ENCODE data around the gene P2RY11. TPM values are rescaled to one million over a fixed set of nuclear protein-coding genes. Genes with fewer than 3 reads are reported as not detected.

Gene P2RY11
- total RNA-seq, 1 donor from 2014 or later, result 4.1 TPM

DNA sequence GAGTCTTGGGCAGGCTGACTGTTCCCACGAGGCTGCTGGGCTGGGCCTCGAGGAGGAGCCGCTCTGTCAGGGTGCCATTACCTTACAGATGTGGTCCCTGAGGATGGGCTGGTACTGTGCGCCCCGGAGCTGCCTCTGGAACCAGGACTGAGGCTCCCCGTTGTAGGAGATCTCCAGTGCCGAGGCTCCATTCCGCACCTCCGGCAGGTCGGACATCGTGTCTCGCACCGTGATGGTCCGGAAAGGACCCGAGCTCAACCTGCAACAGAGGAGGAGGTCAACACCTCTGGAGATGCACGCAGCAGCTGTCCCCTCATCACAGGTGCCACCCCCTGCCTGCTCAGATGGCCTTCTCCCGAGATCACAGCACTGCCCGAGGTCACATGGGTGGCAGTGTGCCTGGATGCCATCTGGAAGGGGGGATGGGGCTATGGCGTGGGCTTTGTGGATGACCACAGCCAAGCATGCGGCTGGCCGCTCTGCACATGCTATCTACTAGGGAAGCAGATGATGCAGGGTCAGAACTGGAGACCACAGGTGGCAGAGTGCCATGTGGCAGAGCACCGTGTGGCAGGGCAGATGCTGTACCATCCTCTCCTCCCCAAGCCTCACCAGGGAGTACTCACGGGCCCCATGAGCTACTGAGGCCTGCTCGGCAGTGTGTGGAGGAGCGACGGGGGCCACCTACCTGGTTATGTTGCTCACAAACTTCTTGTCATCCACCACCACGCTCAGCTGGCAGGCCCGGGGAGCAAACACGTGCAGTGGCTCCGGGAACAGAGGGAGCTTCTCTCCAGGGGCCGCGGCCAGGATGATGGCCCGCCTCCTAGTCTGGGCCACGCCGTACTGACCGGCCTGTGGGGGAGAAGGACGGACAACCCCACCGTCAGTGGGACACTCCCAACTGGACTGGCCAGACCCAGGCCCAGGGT lies 26.5 kb downstream of the P2RY11 start:
- peak; percentile 56 to 67 for DNase-seq (ENCODE audit: low spot score in 2 of 2)
- FAIRE-seq, result no peak

DNA sequence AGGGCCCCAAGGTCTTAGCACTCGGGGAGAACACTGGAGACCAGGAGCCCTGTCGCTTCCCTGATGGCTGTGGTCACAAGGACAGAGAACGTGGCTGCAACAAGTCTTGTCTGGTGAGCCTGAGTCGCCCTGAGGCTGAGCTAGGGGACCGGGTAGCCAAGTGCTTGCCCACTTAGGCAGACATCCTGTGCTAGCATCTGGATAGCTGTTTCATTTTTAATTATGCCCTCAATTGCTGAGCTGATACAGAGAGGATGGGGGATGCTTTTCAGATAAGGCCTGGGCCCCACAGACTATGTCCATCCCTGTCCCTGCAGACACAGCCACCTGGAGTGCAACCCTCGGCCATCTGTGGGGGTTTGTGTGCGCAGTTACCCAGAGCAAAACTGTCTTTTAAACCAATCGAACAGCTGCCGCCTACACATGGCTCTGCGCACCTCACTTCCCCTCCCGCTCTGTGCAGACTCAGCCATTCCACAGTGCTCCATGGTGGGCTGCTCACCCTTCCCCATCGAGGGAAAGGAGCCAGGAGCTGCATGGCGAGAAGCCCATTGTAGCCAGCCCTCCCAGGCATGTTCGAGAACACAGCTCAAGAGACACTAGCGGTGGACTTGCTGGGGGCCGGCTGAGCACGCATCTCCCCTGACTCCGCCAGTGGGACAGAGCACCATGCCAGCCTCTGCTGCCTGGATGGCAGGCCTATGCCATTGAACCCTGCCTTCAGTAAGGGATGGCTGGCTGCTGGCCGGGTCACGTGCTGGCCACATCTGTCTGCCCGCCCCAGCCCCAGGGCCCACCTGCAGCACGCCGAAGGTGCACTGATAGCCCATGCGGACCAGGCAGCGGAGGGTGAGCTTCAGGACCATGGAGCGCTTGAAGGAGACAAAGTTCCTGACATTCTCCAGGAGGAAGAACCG lies 27.6 kb downstream of the P2RY11 start:
- DNase-seq (ENCODE audit: low spot score in 2 of 2), result no peak
- FAIRE-seq, result no peak

DNA sequence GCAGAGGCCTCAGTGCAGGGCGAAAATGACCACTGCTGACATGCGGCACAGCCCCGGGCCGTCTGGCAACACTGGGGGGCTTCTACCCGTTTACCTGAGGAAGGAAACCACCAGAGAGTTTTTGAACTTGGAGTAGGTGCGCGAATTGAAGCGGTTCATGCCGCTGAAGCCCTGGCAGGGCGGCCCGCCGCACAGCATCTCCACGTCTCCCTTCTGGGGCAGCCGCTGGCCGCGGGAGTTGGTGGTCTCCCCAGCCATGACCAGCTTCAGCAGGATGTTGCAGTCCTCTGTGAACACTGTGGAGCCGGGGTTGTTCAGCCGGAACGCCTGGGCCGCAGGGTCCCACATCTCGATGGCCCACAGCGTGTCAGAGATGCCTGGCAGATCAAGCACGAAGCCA lies 28.5 kb downstream of the P2RY11 start:
- FAIRE-seq (no peak), DNase-seq (ENCODE audit: low spot score in 2 of 2) (no peak)

DNA sequence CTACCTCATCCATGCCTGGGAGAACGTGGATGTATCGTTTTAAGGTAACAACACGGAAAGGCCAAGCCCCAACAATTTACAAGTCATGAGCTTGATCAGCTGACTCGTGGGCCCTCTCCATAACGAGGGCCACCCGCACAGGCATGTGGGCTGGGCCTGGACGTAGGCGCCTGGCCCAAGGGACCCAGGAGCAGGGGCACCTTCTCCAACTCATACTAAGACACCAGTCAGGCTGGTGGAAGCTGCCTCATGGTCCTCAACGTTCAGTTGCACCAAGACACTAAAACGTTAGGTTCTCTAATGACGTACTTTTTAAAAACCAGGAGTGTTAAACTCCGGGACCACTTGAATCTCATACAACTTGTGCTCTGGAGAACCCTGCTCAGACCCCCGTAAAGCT lies 30.0 kb downstream of the P2RY11 start:
- FAIRE-seq (no peak), DNase-seq (ENCODE audit: low spot score in 2 of 2) (no peak)

DNA sequence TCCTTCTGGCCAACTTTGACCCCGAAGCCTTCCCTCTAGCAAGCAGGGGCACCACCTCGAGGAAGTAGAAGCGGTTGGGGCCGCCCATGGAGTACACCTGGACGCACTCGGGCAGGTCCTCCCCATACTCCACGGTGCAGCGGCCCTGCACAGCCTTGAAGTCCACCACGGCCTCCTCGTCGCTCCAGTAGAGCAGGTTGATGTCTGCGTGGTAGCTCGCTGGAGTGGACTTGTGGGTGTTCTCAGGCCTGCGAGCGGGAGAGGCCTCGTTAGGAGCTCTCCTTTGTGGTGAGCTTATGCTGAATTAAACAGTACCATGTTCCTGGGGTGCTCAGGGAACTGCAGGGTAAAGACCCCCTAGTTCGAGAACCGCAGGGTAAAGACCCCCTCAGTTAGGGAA lies 30.5 kb downstream of the P2RY11 start:
- no peak for DNase-seq (ENCODE audit: low spot score in 2 of 2)
- no peak for FAIRE-seq

DNA sequence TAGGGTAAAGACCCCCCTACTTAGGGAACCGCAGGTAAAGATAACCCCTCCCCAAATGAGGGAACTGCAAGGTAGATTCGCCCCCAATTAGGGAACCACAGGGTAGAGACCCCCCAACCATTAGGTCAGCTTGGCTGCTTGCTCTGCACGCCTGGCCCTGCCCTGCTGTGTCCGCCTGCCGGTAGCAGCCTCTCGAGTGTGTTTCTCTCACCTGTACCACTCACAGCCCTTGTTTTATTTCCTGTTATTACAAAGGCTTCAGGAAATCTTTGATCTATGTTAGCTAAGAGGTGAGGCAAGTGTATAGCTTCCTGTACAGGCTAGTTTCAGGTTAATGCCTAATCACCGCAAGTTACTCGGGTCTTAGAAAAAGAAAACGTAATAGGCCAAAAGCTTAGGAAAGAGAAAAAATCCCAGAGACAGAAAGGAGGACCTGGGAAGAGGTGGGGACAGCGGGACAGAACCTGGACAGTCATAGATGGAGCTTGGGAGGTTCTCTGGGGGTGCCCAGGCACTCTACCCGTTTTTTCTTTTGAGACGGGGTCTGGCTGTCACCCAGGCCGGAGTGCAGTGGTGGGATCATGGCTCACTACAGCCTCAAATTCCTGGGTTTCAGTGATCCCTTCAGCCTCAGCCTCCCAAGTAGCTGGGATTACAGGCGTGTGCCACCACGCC lies 31.3 kb downstream of the P2RY11 start:
- DNase-seq (ENCODE audit: low spot score in 2 of 2), result no peak
- FAIRE-seq, result no peak

DNA sequence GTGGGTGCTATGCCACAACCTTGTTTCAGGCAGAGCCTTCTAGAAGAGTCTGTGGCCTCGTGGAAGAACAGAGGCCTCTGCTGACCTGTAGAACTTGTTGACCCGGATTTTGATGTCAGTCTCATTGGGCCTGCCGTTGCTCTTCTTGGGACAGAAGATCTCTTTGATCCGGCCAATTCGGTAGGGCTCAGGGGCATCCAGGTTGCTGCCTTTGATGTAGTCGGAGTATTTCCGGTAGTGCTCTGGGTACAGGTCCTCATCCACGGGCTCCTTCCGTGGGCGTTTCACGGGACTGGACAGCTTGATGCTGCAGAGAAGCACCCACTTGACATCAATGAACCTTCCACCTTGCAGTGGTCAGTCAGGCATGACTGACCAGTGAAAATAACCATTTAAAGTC lies 32.2 kb downstream of the P2RY11 start:
- FAIRE-seq (no peak), DNase-seq (ENCODE audit: low spot score in 2 of 2) (no peak)

DNA sequence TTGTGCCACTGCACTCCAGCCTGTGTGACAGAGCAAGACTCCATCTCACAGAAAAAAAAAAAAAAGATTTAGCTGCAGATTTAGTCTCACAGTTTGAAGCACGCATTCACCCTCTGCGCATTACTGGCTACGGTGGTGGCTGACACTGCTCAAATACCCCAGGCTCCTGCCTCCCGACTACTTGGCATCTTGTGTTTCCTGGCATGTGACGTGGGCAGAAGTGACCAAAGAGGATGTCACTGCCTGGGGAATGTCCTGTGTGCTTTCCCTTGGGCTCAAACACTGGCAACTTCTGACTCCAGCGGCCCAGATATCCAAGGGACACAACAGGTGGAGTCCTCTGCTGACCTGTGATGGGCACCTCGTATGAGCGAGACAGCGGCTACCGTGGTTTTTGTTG lies 32.9 kb downstream of the P2RY11 start:
- no peak for DNase-seq (ENCODE audit: low spot score in 2 of 2)
- no peak for FAIRE-seq

DNA sequence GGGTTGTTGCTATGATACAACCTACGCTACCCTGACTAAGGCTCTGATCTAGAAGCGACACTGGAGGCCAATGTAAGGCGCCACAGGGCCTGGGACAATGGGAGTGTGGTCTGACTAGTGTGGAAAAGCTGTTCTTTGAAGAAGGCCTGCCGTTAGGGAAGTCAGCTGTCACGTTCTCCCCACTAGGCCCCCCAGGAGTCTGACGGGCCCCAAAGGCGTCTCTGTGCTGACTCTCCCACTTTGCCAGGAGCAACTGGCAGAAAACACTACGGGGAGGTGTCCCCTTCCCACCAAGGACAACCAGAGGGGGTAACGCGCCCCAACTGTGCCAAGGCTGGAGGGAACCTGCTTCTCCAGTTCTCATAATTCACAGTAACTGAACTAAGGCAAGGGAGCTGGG lies 33.5 kb downstream of the P2RY11 start:
- FAIRE-seq (no peak), DNase-seq (ENCODE audit: low spot score in 2 of 2) (no peak)

DNA sequence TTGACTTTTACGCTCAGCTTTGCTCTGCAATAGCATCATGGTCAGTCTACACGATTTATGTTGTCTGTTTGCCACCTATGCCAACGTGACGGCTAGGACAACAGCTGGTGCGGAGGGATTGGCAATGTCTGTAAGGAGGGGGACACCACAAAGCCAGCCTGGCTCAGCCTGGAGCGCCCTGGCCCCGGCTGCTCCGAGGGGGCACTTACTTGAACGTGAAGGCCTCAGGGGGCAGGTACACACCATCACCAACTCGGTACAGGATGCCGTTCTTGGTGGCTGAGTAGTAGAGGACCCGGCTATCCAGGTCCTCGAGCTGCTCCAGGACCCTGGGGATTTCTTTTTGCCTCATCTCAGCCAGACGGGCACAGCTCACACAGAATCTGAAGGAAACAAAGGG lies 34.6 kb downstream of the P2RY11 start:
- FAIRE-seq (no peak), DNase-seq (ENCODE audit: low spot score in 2 of 2) (no peak)

DNA sequence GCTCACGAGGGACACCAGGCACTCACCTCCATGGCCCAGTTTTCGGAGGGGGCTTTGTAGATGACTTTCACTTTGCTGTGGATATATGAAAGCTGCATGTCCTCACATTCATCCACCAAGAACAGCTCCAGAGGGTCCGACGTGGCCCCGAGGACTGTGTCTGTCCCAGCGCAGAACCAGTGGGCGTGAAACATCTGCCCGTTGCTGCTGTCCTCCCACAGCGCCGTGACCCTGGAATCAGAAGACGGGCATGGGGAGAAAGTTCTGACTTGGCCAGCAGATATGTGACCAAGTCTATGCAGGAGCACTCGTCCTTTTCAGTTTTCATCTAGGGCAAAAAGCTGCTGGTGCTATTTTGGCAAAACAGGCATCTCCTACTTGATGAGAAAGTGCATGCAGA lies 37.9 kb downstream of the P2RY11 start:
- no peak for DNase-seq (ENCODE audit: low spot score in 2 of 2)
- no peak for FAIRE-seq

DNA sequence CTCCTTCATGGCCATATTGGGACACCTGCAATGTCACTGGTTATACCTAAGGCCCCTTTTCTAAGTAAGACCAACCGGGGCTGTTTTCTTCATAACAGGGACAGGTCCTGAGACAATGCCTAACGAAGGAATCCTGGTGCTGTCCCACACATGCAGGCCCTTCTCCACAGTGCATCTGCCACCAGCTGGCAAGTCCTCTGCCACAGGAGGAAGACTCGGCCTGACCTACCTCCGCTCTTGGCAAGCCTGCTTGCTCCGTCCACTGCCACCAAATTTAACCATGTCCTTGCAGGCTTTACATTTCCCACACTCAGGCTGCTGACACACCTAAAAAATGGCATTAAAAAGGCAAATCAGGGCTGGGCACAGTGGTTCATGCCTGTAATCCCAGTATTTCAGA lies 40.0 kb downstream of the P2RY11 start:
- DNase-seq (ENCODE audit: low spot score in 2 of 2) (no peak), FAIRE-seq (no peak)

DNA sequence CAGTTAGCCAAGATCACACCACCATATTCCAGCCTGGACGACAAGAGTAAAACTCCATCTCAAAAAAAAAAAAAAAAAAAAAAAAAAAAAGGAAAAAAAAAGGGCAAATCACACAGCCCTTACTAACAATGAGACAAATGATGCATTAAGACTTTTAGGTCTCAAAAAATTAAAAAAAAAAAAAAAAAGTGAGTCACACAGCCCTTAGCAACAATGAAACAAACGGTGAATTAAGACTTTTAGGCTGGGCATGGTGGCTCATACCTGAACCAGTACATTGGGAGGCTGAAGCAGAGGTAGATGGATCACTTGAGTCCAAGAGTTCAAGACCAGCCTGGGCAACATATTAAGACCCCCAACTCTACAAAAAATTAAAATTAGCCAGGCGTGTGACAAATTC lies 40.6 kb downstream of the P2RY11 start:
- FAIRE-seq, result no peak
- no peak for DNase-seq (ENCODE audit: low spot score in 2 of 2)

DNA sequence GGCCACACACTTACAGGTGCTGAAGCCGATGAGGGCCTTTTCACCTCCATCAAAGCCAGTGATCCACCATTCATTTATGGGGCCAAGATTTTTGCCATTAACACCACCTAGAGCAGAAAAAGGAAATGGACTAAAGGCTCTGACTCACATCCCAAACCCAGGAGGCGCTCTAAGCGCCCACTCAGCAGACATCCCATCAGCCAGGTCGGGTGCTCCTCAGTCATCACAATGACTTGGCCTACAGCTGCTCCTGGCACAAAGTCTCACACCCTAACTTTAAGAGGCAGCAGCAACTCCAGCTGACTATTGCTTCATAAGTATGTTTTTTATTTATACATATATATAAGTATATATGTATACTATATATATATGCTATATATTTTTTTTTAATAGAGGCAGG lies 44.3 kb downstream of the P2RY11 start:
- FAIRE-seq (no peak), DNase-seq (ENCODE audit: low spot score in 2 of 2) (no peak)

DNA sequence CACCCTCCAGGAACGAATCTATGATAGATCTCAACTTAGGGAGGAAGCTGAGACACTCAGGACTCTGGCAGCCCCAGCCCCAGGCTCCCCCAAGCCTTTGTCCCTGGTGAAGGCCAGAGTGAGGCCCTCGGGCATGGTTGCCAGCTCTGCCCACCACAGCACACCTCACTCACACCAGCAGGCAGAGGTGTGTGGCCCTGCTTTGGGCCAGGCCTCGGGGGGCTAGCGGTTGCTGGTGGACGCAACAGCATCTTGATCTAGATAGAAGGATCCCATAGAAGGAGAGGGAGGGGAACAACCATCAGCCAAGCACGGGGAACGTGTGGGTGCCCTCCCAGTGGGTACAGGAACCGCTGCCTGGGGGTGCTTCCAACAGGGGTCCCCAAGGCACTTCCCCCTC lies 46.6 kb downstream of the P2RY11 start:
- no peak for FAIRE-seq
- DNase-seq (ENCODE audit: low spot score in 2 of 2), result no peak

DNA sequence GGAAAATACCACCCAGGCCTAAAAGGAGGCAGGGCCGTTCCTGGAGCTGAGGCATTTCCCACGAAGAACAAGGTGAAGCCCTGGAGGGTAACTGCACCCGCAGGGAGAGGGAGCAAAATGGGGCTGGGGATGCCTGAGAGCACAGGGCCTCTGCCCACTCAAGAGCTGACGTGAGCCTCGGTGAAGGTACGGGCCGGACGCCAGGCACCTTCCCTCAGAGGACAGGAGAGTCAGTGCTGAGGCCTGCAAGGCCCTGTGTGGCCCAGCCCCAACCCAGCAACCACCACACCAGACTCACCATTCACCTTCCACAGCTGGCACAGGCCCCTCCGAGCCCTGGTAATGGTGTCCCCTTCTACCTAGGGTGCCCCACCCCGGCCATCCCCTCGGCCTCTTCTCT lies 47.0 kb downstream of the P2RY11 start:
- no peak for FAIRE-seq

DNA sequence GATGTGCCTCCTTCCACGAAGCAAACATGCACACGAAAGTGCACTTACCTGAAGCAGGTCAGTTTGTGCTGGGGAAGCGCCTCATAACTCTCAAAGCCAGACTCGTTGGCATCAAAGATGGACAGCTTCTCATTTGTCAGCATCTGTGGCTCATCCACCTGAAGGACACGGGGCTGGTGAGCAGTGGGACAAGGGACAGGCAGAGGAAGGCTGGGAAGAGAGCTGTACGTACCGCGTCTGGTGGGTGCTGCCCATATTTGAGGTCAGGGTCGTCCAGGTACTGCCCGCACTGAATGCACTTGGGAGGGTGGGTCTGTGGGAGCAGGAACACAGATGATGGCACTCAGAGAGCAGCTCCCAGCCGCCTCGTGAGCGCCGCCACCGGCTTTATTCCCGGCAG lies 48.1 kb downstream of the P2RY11 start:
- FAIRE-seq (no peak), DNase-seq (ENCODE audit: low spot score in 2 of 2) (no peak)

More for the DNA sequence above, 47.0 kb downstream of the P2RY11 start:
- no peak for DNase-seq (ENCODE audit: low spot score in 2 of 2)

DNA sequence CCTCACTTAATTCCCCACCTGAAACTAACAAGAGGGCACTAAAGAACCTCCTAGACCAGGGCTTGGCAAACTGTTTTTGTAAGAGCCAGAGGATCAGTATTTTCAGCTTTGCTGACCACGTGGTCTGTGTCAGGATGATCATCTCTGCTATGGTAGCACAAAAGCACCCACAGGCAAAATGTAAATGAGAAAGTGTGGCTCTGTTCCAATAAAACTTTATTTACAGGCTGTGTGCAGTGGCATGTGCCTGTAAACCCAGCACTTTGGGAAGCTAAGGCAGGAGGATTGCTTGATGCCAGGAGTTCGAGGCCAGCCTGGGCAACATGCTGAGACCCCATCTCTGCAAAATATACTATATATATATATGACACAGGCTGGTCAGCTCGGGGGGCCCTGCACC lies 52.0 kb downstream of the P2RY11 start:
- FAIRE-seq (no peak), DNase-seq (ENCODE audit: low spot score in 2 of 2) (no peak)

All from frontal cortex (tissue), 4 donors.